ENCODE data around the gene STPG3.
A peak's percentile ranks its signal among the peaks of the same experiment; 100 is the strongest.
"Not testable (repeated sequence)": the region's sequence is repeated elsewhere in the genome, so short reads cannot be mapped to it uniquely, and the experiment has no call there.

The STPG3 gene

GRCh38 chr9:137240841-137241489, 10.1 kb upstream of the STPG3 start, which contains the start of gene TUBB4B:
TSS of gene TUBB4B (plus strand) at chr9:137241287. CDS start at chr9:137241361, 74 bp downstream.
- Histone ChIP-seq H3K9me3 (no peaks in the 10 kb centered on the region), H3K4me1 (ENCODE audit: control insufficient read depth in 1 of 2, insufficient read depth in 1 of 2, low read depth in 1 of 2, low read length in 1 of 2) (peaks cover 67 to 70% of the 10 kb centered on the region in 2 experiments), H3K27ac (peak within 1 kb of the TSS; percentile 96), H3K4me3 (ENCODE audit: low read depth in 1 of 2, low read length in 1 of 2) (peak within 1 kb of the TSS; percentile 79 to 96), H3K36me3 (peaks cover 23% of the 10 kb centered on the region), H3K27me3 (peaks cover 1% of the 10 kb centered on the region)
- TF ChIP-seq, protein P1, sequence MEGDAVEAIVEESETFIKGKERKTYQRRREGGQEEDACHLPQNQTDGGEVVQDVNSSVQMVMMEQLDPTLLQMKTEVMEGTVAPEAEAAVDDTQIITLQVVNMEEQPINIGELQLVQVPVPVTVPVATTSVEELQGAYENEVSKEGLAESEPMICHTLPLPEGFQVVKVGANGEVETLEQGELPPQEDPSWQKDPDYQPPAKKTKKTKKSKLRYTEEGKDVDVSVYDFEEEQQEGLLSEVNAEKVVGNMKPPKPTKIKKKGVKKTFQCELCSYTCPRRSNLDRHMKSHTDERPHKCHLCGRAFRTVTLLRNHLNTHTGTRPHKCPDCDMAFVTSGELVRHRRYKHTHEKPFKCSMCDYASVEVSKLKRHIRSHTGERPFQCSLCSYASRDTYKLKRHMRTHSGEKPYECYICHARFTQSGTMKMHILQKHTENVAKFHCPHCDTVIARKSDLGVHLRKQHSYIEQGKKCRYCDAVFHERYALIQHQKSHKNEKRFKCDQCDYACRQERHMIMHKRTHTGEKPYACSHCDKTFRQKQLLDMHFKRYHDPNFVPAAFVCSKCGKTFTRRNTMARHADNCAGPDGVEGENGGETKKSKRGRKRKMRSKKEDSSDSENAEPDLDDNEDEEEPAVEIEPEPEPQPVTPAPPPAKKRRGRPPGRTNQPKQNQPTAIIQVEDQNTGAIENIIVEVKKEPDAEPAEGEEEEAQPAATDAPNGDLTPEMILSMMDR (IDR thresholded peaks at IDR 0.05), result peak; percentile 40

GRCh38 chr9:137241490-137242268, 9.4 kb upstream of the STPG3 start:
- peak overlapping the region; percentile 96 for H3K27ac ChIP-seq
- peaks cover 60 to 63% of the 10 kb centered on the region in 2 experiments for H3K4me1 ChIP-seq (ENCODE audit: control insufficient read depth in 1 of 2, insufficient read depth in 1 of 2, low read depth in 1 of 2, low read length in 1 of 2)
- no peaks in the 10 kb centered on the region for H3K27me3 ChIP-seq
- peaks cover 23% of the 10 kb centered on the region for H3K36me3 ChIP-seq
- H3K4me3 ChIP-seq (ENCODE audit: low read depth in 1 of 2, low read length in 1 of 2), result peak overlapping the region; percentile 79 to 96
- TF ChIP-seq, protein P1 (IDR thresholded peaks at IDR 0.05), result no peak
- H3K9me3 ChIP-seq, result no peaks in the 10 kb centered on the region

DNA sequence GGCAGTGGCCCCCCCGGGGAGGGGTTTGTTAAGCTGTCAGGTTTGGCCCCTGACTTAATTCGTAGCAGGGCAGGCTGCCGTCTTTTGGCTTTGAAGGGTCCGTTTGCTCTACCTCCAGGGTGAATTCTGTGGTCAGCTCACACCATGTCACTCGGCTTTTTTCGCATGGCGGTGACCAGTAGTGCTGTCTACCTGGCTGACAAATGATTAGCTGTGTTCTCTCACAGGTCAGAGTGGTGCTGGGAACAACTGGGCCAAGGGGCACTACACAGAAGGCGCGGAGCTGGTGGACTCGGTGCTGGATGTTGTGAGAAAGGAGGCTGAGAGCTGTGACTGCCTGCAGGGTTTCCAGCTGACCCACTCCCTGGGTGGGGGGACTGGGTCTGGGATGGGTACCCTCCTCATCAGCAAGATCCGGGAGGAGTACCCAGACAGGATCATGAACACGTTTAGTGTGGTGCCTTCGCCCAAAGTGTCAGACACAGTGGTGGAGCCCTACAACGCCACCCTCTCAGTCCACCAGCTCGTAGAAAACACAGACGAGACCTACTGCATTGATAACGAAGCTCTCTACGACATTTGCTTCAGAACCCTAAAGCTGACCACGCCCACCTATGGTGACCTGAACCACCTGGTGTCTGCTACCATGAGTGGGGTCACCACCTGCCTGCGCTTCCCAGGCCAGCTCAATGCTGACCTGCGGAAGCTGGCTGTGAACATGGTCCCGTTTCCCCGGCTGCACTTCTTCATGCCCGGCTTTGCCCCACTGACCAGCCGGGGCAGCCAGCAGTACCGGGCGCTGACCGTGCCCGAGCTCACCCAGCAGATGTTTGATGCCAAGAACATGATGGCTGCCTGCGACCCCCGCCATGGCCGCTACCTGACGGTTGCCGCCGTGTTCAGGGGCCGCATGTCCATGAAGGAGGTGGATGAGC, 8.6 kb upstream of the STPG3 start:
- Histone ChIP-seq H3K27ac (peak overlapping the region; percentile 96), H3K27me3 (no peaks in the 10 kb centered on the region), H3K4me1 (ENCODE audit: control insufficient read depth in 1 of 2, insufficient read depth in 1 of 2, low read depth in 1 of 2, low read length in 1 of 2) (peaks cover 51 to 54% of the 10 kb centered on the region in 2 experiments), H3K9me3 (no peaks in the 10 kb centered on the region), H3K36me3 (peaks cover 23% of the 10 kb centered on the region), H3K4me3 (ENCODE audit: low read depth in 1 of 2, low read length in 1 of 2) (peak overlapping the region; percentile 71 to 79)
- TF ChIP-seq, protein P1 (IDR thresholded peaks at IDR 0.05), result no peak

DNA sequence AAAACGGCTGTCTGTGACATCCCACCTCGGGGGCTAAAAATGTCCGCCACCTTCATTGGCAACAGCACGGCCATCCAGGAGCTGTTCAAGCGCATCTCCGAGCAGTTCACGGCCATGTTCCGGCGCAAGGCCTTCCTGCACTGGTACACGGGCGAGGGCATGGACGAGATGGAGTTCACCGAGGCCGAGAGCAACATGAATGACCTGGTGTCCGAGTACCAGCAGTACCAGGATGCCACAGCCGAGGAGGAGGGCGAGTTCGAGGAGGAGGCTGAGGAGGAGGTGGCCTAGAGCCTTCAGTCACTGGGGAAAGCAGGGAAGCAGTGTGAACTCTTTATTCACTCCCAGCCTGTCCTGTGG, 7.8 kb upstream of the STPG3 start:
- H3K27me3 ChIP-seq; H3K4me3 ChIP-seq (ENCODE audit: low read depth in 1 of 2, low read length in 1 of 2); H3K9me3 ChIP-seq: not testable (repeated sequence)
- Histone ChIP-seq H3K4me1 (ENCODE audit: control insufficient read depth in 1 of 2, insufficient read depth in 1 of 2, low read depth in 1 of 2, low read length in 1 of 2) (peaks cover 44 to 47% of the 10 kb centered on the region in 2 experiments), H3K27ac (peak overlapping the region; percentile 36), H3K36me3 (peaks cover 23% of the 10 kb centered on the region)

GRCh38 chr9:137243626-137244485, 7.2 kb upstream of the STPG3 start:
- Histone ChIP-seq H3K9me3 (no peaks in the 10 kb centered on the region), H3K4me3 (ENCODE audit: low read depth in 1 of 2, low read length in 1 of 2) (no peak overlapping the region), H3K27ac (peak overlapping the region; percentile 36), H3K4me1 (ENCODE audit: control insufficient read depth in 1 of 2, insufficient read depth in 1 of 2, low read depth in 1 of 2, low read length in 1 of 2) (peaks cover 41% of the 10 kb centered on the region in 2 experiments), H3K36me3 (peaks cover 23% of the 10 kb centered on the region), H3K27me3 (no peaks in the 10 kb centered on the region)
- TF ChIP-seq, protein P1 (IDR thresholded peaks at IDR 0.05), result no peak

Data from neutrophil (primary cell).